Right ventricle myocardium superior (tissue), 1 donor: ENCODE results near the gene LELP1. TPM values are rescaled to one million over a fixed set of nuclear protein-coding genes. Genes with fewer than 3 reads are reported as not detected.
A peak's percentile ranks its signal among the peaks of the same experiment; 100 is the strongest.
"Not testable (repeated sequence)": the region's sequence is repeated elsewhere in the genome, so short reads cannot be mapped to it uniquely, and the experiment has no call there.

Source experiments
- ATAC-seq: fragments of 200-7000 bp; cut with Tn5 transposase; one replicate; pipeline ENCODE4 v1.9.1; 2020; ENCODE audit warnings: mild to moderate bottlenecking; ENCODE audit not compliant: poor library complexity
- DNase-seq: peaks from one replicate; pipeline ENCODE4 v3.0.0-alpha.2; 2020
- intact Hi-C: fragments of 100-400 bp; cut with DNase I; formaldehyde crosslinking; loops from one replicate; pipeline ENCODE4 v1.11.2; 2022
- total RNA-seq: library from RNA; stranded (reverse); fragmentation: NEBNext Ultra II Directional; extraction: Animal tissue kit (Norgen Biotek cat#: 25700); gene quantifications from one replicate; pipeline ENCODE4 v1.2.1, GENCODE V29; 2021
- donor health status: DM: no; HTN: yes; CAD: no; lungs with severe emphysema.

Gene LELP1
- total RNA-seq, 1 donor from 2014 or later, result not detected

- peak; percentile 65 for DNase-seq
- ATAC-seq, result peak; percentile 85
- intact Hi-C loops, result loop anchor here (10.0 kb wide), 1 partner anchor 358 kb away; no protein-coding TSS in a partner anchor
Observed at GRCh38 chr1:153223040-153223891, 20.0 kb downstream of the LELP1 start.

GRCh38 chr1:153227810-153228209, 24.6 kb downstream of the LELP1 start:
- DNase-seq, result no peak
- intact Hi-C loops, result loop anchor here (10.0 kb wide), 1 partner anchor 363 kb away; no protein-coding TSS in a partner anchor
- ATAC-seq, result no peak

DNA sequence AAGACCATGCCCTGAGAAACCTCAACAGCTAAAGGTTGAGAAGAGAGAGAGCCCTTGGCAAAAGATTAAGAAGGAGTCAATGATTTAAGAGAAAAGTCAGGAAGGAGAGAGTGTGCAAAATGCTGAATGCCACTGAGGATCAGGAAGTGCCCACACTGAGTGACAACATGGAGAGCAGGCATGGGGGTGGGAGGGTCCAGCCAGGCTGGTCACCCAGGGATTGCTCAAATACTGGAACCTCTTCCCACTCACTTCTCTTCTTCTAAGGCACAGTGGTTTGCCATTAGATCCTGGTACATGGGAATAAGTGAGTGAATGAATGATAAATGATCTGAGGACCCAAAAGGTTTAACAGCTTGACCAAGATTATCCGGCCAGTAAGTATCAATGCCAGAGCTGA, 25.3 kb downstream of the LELP1 start:
- intact Hi-C loops, result loop anchor here (10.0 kb wide), 1 partner anchor 364 kb away; no protein-coding TSS in a partner anchor
- ATAC-seq, result no peak
- no peak for DNase-seq

DNA sequence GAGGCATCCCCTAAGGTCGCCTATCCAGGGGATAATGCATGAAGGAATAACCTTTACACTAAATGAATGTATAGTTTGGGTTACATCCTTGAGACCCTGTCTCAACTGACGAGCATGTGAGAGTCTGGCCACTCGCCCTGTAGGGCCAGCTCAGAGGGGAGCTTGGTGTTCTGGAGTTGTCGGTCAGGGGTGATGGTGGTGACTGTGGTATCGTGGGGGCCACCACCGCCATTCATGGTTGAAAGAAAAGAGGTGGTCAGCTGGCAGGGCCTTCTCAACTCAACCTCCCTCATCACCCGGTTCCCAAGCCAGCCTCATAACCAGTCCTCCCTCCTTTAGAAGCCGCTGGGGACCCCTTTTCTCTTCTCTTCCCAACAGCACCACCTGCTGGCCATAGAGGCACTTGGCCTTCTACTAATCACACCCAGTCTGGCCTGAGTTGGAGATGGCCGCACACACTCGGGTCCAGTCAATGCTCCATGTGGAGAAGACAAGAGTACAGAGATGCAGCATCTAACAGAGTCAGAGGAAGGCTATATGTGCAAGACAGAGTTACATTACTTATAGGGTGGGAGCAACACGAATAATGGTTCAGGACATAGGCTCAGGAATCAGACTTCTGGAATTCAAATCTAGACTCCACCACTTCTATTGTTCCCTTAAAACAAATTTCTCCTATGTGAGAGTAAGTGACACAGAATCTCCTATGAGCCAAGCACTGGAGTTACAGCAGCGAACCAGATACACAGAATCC, 26.0 kb downstream of the LELP1 start:
- DNase-seq, result not testable (repeated sequence)
- intact Hi-C loops, result loop anchor here (10.0 kb wide), 1 partner anchor 364 kb away; no protein-coding TSS in a partner anchor

GRCh38 chr1:153231363-153231762, 28.1 kb downstream of the LELP1 start:
- ATAC-seq, result peak; percentile 34
- intact Hi-C loops, result no loop called here

More for the DNA sequence above, 26.0 kb downstream of the LELP1 start:
- ATAC-seq, result not testable (repeated sequence)

GRCh38 chr1:153231785-153232184, 28.6 kb downstream of the LELP1 start:
- DNase-seq, result no peak
- peak; percentile 68 for ATAC-seq
- intact Hi-C loops, result no loop called here

More at GRCh38 chr1:153231363-153231762, 28.1 kb downstream of the LELP1 start:
- no peak for DNase-seq

DNA sequence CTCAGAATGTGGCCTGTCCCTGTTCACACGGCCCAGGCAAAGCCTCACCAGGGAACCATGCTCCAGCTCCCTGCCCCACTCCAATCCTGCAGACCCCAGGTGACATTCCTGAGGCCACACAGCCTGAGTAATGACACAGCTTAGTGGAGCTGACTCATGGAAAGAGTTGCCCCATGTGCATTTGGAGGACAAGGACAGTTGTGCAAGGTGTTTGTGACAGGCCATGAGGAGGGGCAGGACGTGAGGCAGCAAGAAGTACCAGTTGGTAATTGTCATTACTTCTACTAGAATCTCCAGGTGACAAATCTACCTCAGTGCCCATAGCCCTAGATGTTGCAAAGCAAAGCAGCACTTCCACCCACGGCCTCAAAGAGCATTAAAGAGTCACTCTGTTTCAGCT, 29.3 kb downstream of the LELP1 start:
- ATAC-seq, result no peak
- no peak for DNase-seq
- intact Hi-C loops, result no loop called here

- ATAC-seq (no peak), DNase-seq (no peak)
- intact Hi-C loops, result no loop called here
Observed at GRCh38 chr1:153233448-153233847, 30.2 kb downstream of the LELP1 start.

DNA sequence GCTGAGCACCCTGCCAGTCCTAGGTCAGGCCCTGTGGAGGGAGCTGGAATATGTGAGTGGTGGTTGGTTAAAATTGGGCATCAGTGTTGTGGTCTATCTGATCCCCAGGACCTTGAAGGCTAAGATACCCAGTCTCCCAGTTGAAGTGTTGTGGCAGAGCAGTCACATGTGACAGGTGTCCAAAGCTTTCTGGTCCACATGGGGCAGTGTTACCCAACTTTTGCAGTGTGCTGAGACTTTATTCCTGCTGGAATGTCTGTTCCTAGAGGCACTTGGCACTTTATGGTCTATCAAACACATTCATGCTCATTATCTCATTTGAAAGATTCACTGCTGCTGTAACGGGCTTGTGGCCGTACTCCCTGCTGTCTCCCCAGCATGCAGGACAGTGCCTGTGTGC, 35.3 kb downstream of the LELP1 start:
- intact Hi-C loops, result no loop called here
- no peak for ATAC-seq

GRCh38 chr1:153242160-153242559, 38.9 kb downstream of the LELP1 start:
- no peak for ATAC-seq

More for the DNA sequence above, 35.3 kb downstream of the LELP1 start:
- no peak for DNase-seq

DNA sequence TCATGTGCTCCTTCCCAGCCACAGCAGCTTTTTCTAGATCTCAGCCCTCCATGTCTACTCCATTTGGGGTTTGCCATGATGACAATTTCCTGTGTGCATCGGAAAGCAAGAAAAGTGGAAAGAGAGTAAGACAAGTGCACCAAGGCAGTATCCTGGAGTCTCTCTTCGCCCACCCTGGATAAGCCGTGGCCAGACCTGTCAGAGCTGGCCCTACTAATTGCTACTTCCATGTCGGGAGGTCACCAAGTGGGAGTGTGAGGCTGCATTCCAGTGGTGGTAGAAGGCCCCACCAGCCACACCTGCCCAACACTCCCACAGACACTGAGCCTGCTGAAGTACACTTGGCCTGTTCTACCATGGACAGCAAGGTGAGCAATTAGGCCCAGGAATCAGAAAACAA, 42.2 kb downstream of the LELP1 start:
- no peak for ATAC-seq
- intact Hi-C loops, result no loop called here
- no peak for DNase-seq

More at GRCh38 chr1:153242160-153242559, 38.9 kb downstream of the LELP1 start:
- intact Hi-C loops, result no loop called here
- DNase-seq, result no peak

DNA sequence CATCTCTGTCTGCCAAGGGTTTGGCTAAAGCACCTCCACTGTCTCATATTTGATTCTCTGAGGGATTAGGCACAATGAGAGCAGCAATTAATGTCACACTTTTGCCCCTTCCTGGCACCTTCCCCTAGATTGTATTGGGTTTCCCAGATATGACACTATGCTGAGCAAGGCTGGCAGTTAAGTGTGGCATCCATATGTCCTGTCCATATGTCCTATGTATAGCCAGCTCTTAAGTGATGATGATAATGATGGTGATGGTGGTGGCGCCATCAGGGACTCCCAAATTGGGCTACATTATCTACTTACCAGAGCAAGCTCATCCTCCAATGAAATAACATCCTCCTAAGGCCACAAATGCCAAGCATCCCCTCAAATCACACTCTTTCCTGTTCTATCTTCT, 42.8 kb downstream of the LELP1 start:
- intact Hi-C loops, result no loop called here
- DNase-seq, result no peak
- ATAC-seq, result no peak

DNA sequence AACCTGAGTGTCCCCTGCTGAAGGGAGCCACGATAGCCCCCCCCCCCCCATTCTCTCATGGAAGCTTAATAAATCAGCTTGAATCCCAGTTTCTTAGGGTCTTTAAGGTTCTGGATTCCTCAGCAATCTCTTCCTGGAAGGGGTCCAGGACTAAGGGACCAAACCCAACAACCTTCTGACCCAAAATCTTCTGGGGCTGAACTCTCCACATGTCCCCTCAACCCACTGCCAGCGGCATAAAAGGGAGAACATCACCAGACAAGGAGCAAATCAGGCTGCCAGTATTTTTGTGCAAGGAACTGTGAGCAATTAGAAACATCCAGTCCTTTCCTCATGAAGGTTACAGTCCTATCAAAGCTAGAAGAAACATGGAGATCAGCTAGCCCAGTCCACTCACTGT, 43.6 kb downstream of the LELP1 start:
- intact Hi-C loops, result no loop called here
- no peak for ATAC-seq
- no peak for DNase-seq

DNA sequence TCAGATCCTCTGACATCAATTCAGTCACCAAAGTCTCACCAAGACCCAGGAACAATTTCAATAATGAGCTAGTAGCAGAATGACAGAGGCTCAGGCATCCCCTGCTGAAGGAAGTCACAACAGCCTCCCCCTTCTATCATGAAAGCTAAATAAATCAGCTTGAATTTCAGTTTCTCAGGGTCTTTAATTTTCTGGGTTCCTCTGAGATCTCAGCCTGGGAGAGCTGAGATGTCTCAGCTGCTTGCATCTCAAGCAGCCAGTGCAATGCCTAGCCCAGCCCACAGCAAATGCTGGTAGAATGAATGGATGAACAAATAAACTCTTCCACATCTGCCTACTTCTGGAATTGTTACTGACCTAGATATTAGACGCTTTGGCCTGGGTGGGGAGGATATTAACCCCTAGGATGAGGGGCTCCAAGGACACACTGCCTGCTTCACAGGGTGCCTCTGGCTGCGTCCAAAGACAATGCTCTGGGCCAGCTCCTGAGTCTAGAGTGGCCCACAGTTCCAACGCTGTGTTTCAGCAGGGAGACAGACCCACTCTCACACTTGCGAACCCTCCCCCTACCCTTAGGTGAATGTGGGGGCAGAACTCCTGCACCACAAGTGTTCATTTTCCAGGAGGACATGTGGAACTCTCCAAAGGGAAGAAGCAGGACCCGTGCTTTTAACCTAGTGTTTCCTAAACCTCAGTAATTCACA, 45.1 kb downstream of the LELP1 start:
- no peak for DNase-seq

GRCh38 chr1:153250166-153250565, 46.9 kb downstream of the LELP1 start:
- DNase-seq (no peak), ATAC-seq (no peak)
- intact Hi-C loops, result no loop called here

More for the DNA sequence above, 45.1 kb downstream of the LELP1 start:
- intact Hi-C loops, result no loop called here
- no peak for ATAC-seq

DNA sequence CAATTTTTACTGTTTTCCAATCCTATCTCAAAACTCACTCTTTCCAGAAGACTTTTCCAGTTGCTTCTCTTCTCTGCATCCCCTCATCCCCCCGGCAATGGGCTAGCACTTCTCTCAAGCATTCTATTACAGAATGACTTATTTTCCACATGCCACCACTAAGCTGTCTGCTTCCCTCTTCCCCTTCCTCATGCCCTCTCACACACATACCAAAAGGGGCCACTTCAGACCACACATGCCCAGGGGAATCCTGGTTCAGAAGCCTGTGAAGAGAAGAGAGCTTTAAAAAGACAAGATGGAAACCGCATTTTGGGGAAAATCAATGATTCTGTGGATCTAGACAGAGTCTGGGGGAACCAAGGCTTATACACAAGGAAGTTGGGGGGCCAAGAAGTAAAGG, 47.9 kb downstream of the LELP1 start:
- ATAC-seq (no peak), DNase-seq (no peak)
- intact Hi-C loops, result no loop called here

- ATAC-seq (no peak), DNase-seq (no peak)
- intact Hi-C loops, result no loop called here
Observed at GRCh38 chr1:153251562-153251961, 48.3 kb downstream of the LELP1 start.

DNA sequence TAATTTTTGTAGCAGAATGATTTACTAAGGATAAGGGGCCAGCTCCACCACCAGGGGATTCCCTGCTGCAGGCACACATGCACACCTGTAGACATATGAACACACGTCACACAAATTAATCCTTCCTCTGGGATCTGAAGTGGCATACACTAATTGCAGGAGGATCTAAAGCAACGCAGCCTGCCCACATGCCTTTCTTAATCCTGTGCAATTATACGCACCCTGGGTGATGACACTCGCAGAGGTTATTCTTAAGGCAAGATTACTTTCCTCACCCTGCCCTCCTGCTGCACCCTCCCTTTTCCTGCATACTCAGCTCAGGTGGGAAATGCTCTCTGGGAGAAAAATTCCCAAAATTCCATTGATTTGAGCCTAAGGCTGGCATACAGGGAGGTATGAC, 48.8 kb downstream of the LELP1 start:
- ATAC-seq, result no peak
- DNase-seq, result no peak
- intact Hi-C loops, result no loop called here

DNA sequence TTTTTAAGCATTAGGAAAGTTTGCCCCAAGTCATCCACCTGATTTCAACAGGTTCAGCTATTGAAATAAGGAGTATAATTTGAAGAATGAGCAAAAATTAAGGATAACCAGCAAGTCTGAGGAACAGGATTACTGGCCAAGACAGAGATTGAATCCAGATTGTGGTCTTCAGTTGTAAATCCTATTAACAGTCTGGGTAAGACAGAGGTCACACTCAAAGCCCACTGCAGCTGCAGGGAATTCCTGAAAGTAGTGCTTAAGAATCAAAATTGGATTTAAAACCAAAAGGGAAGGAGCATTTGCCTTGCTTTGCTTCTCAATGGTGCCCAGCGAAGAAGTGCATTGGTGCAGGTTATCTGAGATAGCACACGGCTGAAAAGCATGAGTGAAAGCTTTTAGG, 49.8 kb downstream of the LELP1 start:
- no peak for DNase-seq

More for the DNA sequence above, 49.8 kb downstream of the LELP1 start:
- intact Hi-C loops, result no loop called here
- ATAC-seq, result no peak
